ENCODE data around the gene DPCD.

- TF ChIP-seq CTCF (conservative IDR thresholded peaks at IDR 0.05 in 1 of 2, IDR thresholded peaks at IDR 0.05 in 1 of 2; ENCODE audit: extremely low read depth in 1 of 2, insufficient read depth in 1 of 2, low read depth in 1 of 2, low read length in 2 of 2): no peak
- TF ChIP-seq EZH2 (IDR thresholded peaks at IDR 0.05; ENCODE audit: borderline replicate concordance, low read length): no peak
Observed at GRCh38 chr10:101562231-101562630, 25.9 kb upstream of the DPCD start.

Data from mammary epithelial cell (primary cell).